Ishikawa (cell line): Measurements from ENCODE around the gene IKZF3.
A peak's percentile ranks its signal among the peaks of the same experiment; 100 is the strongest.

Experiments used
- CEBPB ChIP-seq: IDR thresholded peaks from 2 replicates; pipeline ENCODE4 v1.6.1; 2012
- CREB1 ChIP-seq: IDR thresholded peaks from 2 replicates; pipeline ENCODE4 v1.6.1; 2012; ENCODE audit warnings: low read depth
- EGR1 ChIP-seq: IDR thresholded peaks from 2 replicates; pipeline ENCODE4 v1.6.1; 2012
- EP300 ChIP-seq: IDR thresholded peaks from 2 replicates; pipeline ENCODE4 v1.6.1; 2012; ENCODE audit warnings: borderline replicate concordance
- FOXM1 ChIP-seq: IDR thresholded peaks from 2 replicates; pipeline ENCODE4 v1.6.1; 2012; ENCODE audit warnings: low read depth, borderline replicate concordance
- MAX ChIP-seq: IDR thresholded peaks from 2 replicates; pipeline ENCODE4 v1.6.1; 2012
- NFIC ChIP-seq: IDR thresholded peaks from 2 replicates; pipeline ENCODE4 v1.6.1; 2012
- RAD21 ChIP-seq: IDR thresholded peaks from 2 replicates; pipeline ENCODE4 v1.6.1; 2012; ENCODE audit warnings: low read depth
- TAF1 ChIP-seq: IDR thresholded peaks from 2 replicates; pipeline ENCODE4 v1.6.1; 2012; ENCODE audit warnings: low read depth, mild to moderate bottlenecking
- TCF12 ChIP-seq: IDR thresholded peaks from 2 replicates; pipeline ENCODE4 v1.6.1; 2012; ENCODE audit warnings: low read depth
- TEAD4 ChIP-seq: IDR thresholded peaks from 2 replicates; pipeline ENCODE4 v1.6.1; 2012
- YY1 ChIP-seq: IDR thresholded peaks from 2 replicates; pipeline ENCODE4 v1.6.1; 2012; ENCODE audit warnings: low read depth
- ZBTB7A ChIP-seq: IDR thresholded peaks from 2 replicates; pipeline ENCODE4 v1.6.1; 2012; ENCODE audit warnings: low read depth
- TF ChIP-seq, protein P1 (sequence below): IDR thresholded peaks from 2 replicates; pipeline ENCODE4 v1.6.1; 2012; ENCODE audit warnings: low read depth, mild to moderate bottlenecking
- TF ChIP-seq, protein P2 (sequence below): IDR thresholded peaks from 2 replicates; pipeline ENCODE4 v1.6.1; 2012

IKZF3 gene

DNA sequence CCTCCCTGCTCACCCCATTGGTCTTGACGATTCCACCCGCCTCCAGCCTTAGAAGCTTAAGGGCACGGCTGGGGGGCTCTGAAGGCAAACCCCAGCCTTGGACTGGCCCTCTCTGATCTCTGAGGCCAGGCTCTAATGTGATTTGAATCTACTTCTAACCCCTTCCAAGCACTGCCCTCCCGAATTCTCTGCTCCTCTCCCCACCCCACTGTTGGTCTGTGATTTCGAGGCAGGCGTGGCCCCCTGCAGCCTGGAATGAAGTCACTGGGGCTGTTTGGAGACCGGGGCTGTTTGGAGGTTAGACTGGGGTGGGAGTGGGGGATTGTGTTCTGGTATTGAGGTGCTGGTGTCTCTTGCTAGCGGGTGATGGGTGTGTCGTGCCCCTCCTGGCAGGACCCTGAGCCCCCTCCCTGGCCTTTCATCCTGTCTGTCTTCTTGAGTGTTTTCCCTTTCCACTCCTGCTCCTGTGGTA, 124.2 kb downstream of the IKZF3 start:
- no peak for TF ChIP-seq FOXM1
- no peak for TF ChIP-seq EP300
- TF ChIP-seq EGR1 = no peak
- no peak for TF ChIP-seq CEBPB
- 0 out of 2 replicates have a peak, but pooled peaks have one; percentile 26 for TF ChIP-seq ZBTB7A
- TF ChIP-seq RAD21 = no peak
- TF ChIP-seq NFIC = no peak
- no peak for TF ChIP-seq TEAD4
- TF ChIP-seq, protein P1, sequence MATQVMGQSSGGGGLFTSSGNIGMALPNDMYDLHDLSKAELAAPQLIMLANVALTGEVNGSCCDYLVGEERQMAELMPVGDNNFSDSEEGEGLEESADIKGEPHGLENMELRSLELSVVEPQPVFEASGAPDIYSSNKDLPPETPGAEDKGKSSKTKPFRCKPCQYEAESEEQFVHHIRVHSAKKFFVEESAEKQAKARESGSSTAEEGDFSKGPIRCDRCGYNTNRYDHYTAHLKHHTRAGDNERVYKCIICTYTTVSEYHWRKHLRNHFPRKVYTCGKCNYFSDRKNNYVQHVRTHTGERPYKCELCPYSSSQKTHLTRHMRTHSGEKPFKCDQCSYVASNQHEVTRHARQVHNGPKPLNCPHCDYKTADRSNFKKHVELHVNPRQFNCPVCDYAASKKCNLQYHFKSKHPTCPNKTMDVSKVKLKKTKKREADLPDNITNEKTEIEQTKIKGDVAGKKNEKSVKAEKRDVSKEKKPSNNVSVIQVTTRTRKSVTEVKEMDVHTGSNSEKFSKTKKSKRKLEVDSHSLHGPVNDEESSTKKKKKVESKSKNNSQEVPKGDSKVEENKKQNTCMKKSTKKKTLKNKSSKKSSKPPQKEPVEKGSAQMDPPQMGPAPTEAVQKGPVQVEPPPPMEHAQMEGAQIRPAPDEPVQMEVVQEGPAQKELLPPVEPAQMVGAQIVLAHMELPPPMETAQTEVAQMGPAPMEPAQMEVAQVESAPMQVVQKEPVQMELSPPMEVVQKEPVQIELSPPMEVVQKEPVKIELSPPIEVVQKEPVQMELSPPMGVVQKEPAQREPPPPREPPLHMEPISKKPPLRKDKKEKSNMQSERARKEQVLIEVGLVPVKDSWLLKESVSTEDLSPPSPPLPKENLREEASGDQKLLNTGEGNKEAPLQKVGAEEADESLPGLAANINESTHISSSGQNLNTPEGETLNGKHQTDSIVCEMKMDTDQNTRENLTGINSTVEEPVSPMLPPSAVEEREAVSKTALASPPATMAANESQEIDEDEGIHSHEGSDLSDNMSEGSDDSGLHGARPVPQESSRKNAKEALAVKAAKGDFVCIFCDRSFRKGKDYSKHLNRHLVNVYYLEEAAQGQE = no peak
- 0 out of 2 replicates have a peak, but pooled peaks have one; percentile 2 for TF ChIP-seq TCF12

DNA sequence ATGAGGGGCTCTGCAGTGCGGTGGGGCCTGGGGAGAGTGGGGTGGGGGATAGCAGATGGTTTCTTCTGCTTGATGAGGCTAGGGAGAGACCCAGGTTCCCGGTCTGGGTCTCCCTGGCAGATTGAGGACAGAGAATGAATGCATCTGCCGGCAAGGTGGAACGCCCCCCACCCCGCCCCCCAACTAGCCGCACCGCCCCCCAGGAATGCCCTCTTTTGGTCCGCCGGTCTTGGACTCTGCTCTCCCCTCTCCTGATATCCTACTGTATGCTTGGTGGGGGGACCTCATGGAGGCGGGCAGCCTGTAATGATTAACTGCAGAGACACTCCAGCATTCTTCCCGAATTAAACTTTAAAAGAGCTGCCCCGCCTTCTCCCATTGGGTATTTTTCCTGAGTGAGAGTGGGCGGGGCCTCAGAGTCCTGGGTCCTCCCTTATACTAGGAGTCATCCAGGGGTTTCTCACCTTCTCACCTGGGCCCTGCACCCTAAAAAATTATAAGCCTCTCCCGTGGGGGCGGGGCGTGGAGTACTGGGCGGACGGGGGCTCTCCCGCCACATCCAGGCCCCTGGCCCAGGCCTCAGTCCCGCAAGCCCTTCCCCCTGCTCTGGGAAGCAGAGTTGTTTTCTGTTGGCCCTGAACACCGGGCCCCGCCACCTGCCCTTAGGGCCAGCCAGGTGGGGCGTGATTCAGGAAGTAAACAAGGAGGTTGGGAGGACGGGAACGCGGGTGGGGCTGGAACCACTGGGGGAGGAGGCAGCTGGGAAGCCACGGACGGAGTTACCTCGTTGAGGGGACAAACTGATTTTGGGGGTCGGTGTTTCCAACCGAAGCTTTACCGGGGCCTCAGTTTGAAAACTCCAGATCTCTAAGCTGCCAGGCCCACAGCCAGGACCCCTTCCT, 124.9 kb downstream of the IKZF3 start:
- TF ChIP-seq RAD21 (no peak), NFIC (peak; percentile 60), TCF12 (peak; percentile 43), TAF1 (no peak), MAX (peak; percentile 77), TEAD4 (0 out of 2 replicates have a peak, but pooled peaks have one; percentile 13), YY1 (no peak), EGR1 (no peak), EP300 (peak; percentile 28; the same call in 1 of the 2 replicates)
- TF ChIP-seq, protein P1 = no peak
- TF ChIP-seq, protein P2, sequence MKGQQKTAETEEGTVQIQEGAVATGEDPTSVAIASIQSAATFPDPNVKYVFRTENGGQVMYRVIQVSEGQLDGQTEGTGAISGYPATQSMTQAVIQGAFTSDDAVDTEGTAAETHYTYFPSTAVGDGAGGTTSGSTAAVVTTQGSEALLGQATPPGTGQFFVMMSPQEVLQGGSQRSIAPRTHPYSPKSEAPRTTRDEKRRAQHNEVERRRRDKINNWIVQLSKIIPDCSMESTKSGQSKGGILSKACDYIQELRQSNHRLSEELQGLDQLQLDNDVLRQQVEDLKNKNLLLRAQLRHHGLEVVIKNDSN = 0 out of 2 replicates have a peak, but pooled peaks have one; percentile 33

GRCh38 chr17:39738568-39738901, 125.6 kb downstream of the IKZF3 start:
- TF ChIP-seq TEAD4 = no peak

DNA sequence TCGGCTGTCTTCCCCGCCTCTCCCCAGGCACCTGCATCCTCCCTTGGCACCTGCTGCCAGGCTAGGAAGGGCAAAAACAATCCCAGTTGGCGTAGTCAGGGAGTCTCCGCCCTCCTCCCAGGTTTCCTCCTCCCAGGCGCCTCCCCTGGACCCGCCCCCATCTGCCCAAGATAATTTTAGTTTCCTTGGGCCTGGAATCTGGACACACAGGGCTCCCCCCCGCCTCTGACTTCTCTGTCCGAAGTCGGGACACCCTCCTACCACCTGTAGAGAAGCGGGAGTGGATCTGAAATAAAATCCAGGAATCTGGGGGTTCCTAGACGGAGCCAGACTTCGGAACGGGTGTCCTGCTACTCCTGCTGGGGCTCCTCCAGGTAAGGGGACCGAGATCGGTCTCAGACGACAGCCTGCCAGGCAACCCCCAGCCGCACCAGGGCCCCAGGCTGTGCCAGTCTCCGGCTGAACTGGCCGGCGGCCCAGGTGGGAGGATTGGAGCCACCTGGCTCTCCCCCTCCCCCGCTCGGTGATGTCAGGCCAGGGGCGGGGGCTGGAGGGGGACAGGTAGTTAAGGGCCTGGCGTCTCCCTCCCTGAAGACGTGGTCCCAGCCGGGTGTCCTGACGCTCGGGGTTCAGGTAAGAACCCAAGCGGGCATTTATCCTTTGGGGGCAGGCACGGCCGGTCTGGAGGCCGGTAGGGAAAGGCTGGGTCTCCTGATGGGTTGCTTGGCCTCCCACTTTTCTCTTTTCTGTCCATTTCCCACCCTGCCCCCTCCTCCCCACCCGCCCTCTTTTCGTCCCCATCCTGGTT, 126.1 kb downstream of the IKZF3 start, which contains the start of gene GRB7:
GRB7 (plus strand) TSS at position 179 of the 808 bp plus-strand sequence. CDS start 4,364 bp downstream, outside the sequence.
- TF ChIP-seq, protein P1 = no peak
- no peak; the same call in 1 of the 2 replicates for TF ChIP-seq MAX
- TF ChIP-seq FOXM1 = no peak
- TF ChIP-seq CREB1 = 0 out of 2 replicates have a peak, but pooled peaks have one; percentile 47
- TF ChIP-seq YY1 = no peak
- TF ChIP-seq EP300 = 0 out of 2 replicates have a peak, but pooled peaks have one; percentile 35
- no peak; the same call in 1 of the 2 replicates for TF ChIP-seq TAF1
- peak; percentile 82 for TF ChIP-seq NFIC
- no peak for TF ChIP-seq CEBPB
- no peak for TF ChIP-seq EGR1
- TF ChIP-seq ZBTB7A = peak; percentile 74; the same call in 1 of the 2 replicates
- TF ChIP-seq RAD21 = no peak
- TF ChIP-seq TEAD4 = no peak
- TF ChIP-seq, protein P2 = 0 out of 2 replicates have a peak, but pooled peaks have one; percentile 8
- TF ChIP-seq TCF12 = peak; percentile 89
